Liver (tissue), 9 donors: ENCODE measurements around the gene RNF10. TPM values are rescaled to one million over a fixed set of nuclear protein-coding genes. Genes with fewer than 3 reads are reported as not detected.
A peak's percentile ranks its signal among the peaks of the same experiment; 100 is the strongest.

Experiments used
- DNase-seq: peaks from one replicate; pipeline ENCODE4 v3.0.0-alpha.2; 2017; ENCODE audit warnings: low spot score
- H3K27ac ChIP-seq, 2 donors: one replicate each; pipeline ENCODE4 v1.7.0; 2013; ENCODE audit warnings: inconsistent platforms in 2 of 2, low read length in 2 of 2, control low read depth in 1 of 2, low read depth in 1 of 2, mild to moderate bottlenecking in 1 of 2
- H3K27me3 ChIP-seq, 4 donors: one replicate each; pipeline versions ENCODE4 v1.6.1 to v1.7.0; 2013; ENCODE audit warnings: low read length in 3 of 4, inconsistent platforms in 1 of 4, mild to moderate bottlenecking in 1 of 4, moderate library complexity in 1 of 4; ENCODE audit not compliant: control insufficient read depth in 4 of 4, insufficient read depth in 4 of 4
- H3K36me3 ChIP-seq, 4 donors: one replicate each; pipeline versions ENCODE4 v1.6.1 to v1.7.0; 2013; ENCODE audit warnings: low read length in 3 of 4, mild to moderate bottlenecking in 3 of 4, low read depth in 1 of 4, moderate library complexity in 1 of 4; ENCODE audit not compliant: control insufficient read depth in 4 of 4, insufficient read depth in 3 of 4
- H3K4me1 ChIP-seq, 4 donors: one replicate each; pipeline versions ENCODE4 v1.6.1 to v1.7.0; 2013; ENCODE audit warnings: low read length in 3 of 4, mild to moderate bottlenecking in 3 of 4, moderate library complexity in 1 of 4; ENCODE audit not compliant: control insufficient read depth in 4 of 4, insufficient read depth in 4 of 4
- H3K4me3 ChIP-seq, 3 donors: one replicate each; pipeline versions ENCODE4 v1.6.1 to v1.7.0; 2013; ENCODE audit warnings: low read length in 3 of 3, control low read depth in 1 of 3, low read depth in 1 of 3, mild to moderate bottlenecking in 1 of 3
- H3K9ac ChIP-seq, 2 donors: one replicate each; pipeline ENCODE4 v1.7.0; 2013; ENCODE audit warnings: low read length in 2 of 2, mild to moderate bottlenecking in 2 of 2, moderate library complexity in 2 of 2, control low read depth in 1 of 2, low read depth in 1 of 2
- H3K9me3 ChIP-seq, 4 donors: one replicate each; pipeline versions ENCODE4 v1.6.1 to v1.7.0; 2013; ENCODE audit warnings: low read length in 3 of 4; ENCODE audit not compliant: control insufficient read depth in 4 of 4
- EGR1 ChIP-seq, 2 donors: IDR thresholded peaks; 2 replicates each; pipeline ENCODE4 v1.6.1; 2016 to 2018; ENCODE audit warnings: antibody characterized with exemption in 2 of 2, low read depth in 2 of 2
- FOXA2 ChIP-seq: IDR thresholded peaks from 2 replicates; pipeline ENCODE4 v1.6.1; 2016; ENCODE audit warnings: antibody characterized with exemption
- GABPA ChIP-seq, 2 donors: IDR thresholded peaks in 1 of 2; conservative IDR thresholded peaks in 1 of 2; 2 replicates each; pipeline ENCODE4 v1.6.1; 2016; ENCODE audit warnings: antibody characterized with exemption in 2 of 2, mild to moderate bottlenecking in 1 of 2, moderate library complexity in 1 of 2
- HNF4G ChIP-seq: IDR thresholded peaks from 2 replicates; pipeline ENCODE4 v1.6.1; 2016; ENCODE audit warnings: antibody characterized with exemption
- JUND ChIP-seq, 2 donors: IDR thresholded peaks; 2 replicates each; pipeline ENCODE4 v1.6.1; 2016; ENCODE audit warnings: antibody characterized with exemption in 2 of 2
- RXRA ChIP-seq, 2 donors: IDR thresholded peaks; 2 replicates each; pipeline ENCODE4 v1.6.1; 2017 to 2018; ENCODE audit warnings: antibody characterized with exemption in 2 of 2, mild to moderate bottlenecking in 1 of 2
- SP1 ChIP-seq: IDR thresholded peaks from 2 replicates; pipeline ENCODE4 v1.6.1; 2018; ENCODE audit warnings: antibody characterized with exemption, mild to moderate bottlenecking
- YY1 ChIP-seq: IDR thresholded peaks from 2 replicates; pipeline ENCODE4 v1.6.1; 2016; ENCODE audit warnings: antibody characterized with exemption, mild to moderate bottlenecking
- ZBTB33 ChIP-seq: IDR thresholded peaks from 2 replicates; pipeline ENCODE4 v1.6.1; 2016; ENCODE audit warnings: antibody characterized with exemption
- WGBS: extraction: QIAGEN DNeasy Blood & Tissue Kit; methylation state at CpG from one replicate; pipeline ENCODE4 v1.1.7; 2013; 5-methylcytosine and 5-hydroxymethylcytosine counted together
- polyA plus RNA-seq, 2 donors: library from polyadenylated mRNA; stranded (reverse) in 1 of 2; unstranded in 1 of 2; fragments of 200-250 nt in 1 of 2; fragments of >200 nt in 1 of 2; fragmentation: Nextera tagmentation in 1 of 2; extraction: Ambion mirVana in 1 of 2; gene quantifications; one replicate each; pipeline versions ENCODE4 v1.2.1 to v1.2.3, GENCODE V29; 2013 to 2015
- total RNA-seq, 2 donors: library from RNA; depleted of rRNA; stranded (reverse); fragments of >200 nt; gene quantifications; one replicate each; pipeline ENCODE4 v1.2.3, GENCODE V29; 2014
- TF ChIP-seq, protein P1 (sequence below): fragments of 150-350 bp; IDR thresholded peaks from 2 replicates; pipeline ENCODE4 v1.5.1; 2017; ENCODE audit warnings: improper control_type of control experiment, low read depth, low read length; ENCODE audit not compliant: missing input control
- TF ChIP-seq, protein P2 (sequence below): IDR thresholded peaks from 2 replicates; pipeline ENCODE4 v1.6.1; 2016; ENCODE audit warnings: antibody characterized with exemption, mild to moderate bottlenecking
- TF ChIP-seq, protein P3 (sequence below): IDR thresholded peaks from 2 replicates; pipeline ENCODE4 v1.6.1; 2016; ENCODE audit warnings: antibody characterized with exemption
- donor health status: healthy.
- donor health status: healthy.
- donor health status: healthy.
- donor health status: healthy.
- donor health status: healthy.

The RNF10 gene
- total RNA-seq (100 to 1,000 TPM; 102 to 157 TPM), polyA plus RNA-seq (10 to 100 TPM; 48.0 to 49.6 TPM)

GRCh38 chr12:120534203-120534702 is at the start of gene RNF10:
Gene RNF10, plus strand, starts transcription at chr12:120534356. Its CDS starts 456 bp downstream, at chr12:120534812.
- TF ChIP-seq YY1, result peak; percentile 89
- TF ChIP-seq ZBTB33, result peak; percentile 19
- TF ChIP-seq SP1, result peak; percentile 19
- TF ChIP-seq, protein P1, sequence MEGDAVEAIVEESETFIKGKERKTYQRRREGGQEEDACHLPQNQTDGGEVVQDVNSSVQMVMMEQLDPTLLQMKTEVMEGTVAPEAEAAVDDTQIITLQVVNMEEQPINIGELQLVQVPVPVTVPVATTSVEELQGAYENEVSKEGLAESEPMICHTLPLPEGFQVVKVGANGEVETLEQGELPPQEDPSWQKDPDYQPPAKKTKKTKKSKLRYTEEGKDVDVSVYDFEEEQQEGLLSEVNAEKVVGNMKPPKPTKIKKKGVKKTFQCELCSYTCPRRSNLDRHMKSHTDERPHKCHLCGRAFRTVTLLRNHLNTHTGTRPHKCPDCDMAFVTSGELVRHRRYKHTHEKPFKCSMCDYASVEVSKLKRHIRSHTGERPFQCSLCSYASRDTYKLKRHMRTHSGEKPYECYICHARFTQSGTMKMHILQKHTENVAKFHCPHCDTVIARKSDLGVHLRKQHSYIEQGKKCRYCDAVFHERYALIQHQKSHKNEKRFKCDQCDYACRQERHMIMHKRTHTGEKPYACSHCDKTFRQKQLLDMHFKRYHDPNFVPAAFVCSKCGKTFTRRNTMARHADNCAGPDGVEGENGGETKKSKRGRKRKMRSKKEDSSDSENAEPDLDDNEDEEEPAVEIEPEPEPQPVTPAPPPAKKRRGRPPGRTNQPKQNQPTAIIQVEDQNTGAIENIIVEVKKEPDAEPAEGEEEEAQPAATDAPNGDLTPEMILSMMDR, result no peak
- TF ChIP-seq GABPA (IDR thresholded peaks at IDR 0.05 in 1 of 2, conservative IDR thresholded peaks at IDR 0.05 in 1 of 2), result peak in 1 of 2 donors; percentile 37
- no peak for TF ChIP-seq JUND (IDR thresholded peaks at IDR 0.05)
- TF ChIP-seq, protein P2, sequence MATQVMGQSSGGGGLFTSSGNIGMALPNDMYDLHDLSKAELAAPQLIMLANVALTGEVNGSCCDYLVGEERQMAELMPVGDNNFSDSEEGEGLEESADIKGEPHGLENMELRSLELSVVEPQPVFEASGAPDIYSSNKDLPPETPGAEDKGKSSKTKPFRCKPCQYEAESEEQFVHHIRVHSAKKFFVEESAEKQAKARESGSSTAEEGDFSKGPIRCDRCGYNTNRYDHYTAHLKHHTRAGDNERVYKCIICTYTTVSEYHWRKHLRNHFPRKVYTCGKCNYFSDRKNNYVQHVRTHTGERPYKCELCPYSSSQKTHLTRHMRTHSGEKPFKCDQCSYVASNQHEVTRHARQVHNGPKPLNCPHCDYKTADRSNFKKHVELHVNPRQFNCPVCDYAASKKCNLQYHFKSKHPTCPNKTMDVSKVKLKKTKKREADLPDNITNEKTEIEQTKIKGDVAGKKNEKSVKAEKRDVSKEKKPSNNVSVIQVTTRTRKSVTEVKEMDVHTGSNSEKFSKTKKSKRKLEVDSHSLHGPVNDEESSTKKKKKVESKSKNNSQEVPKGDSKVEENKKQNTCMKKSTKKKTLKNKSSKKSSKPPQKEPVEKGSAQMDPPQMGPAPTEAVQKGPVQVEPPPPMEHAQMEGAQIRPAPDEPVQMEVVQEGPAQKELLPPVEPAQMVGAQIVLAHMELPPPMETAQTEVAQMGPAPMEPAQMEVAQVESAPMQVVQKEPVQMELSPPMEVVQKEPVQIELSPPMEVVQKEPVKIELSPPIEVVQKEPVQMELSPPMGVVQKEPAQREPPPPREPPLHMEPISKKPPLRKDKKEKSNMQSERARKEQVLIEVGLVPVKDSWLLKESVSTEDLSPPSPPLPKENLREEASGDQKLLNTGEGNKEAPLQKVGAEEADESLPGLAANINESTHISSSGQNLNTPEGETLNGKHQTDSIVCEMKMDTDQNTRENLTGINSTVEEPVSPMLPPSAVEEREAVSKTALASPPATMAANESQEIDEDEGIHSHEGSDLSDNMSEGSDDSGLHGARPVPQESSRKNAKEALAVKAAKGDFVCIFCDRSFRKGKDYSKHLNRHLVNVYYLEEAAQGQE, result peak; percentile 54
- Histone ChIP-seq H3K9ac (peak within 1 kb of the TSS; percentile 94 to 97), H3K27ac (peak within 1 kb of the TSS; percentile 83 to 91), H3K9me3 (no peaks in the 10 kb centered on the region), H3K36me3 (no peaks in the 10 kb centered on the region), H3K4me3 (peak within 1 kb of the TSS; percentile 90 to 99 (median 93)), H3K4me1 (peaks cover 7 to 43% (median 37%) of the 10 kb centered on the region in 4 donors), H3K27me3 (no peaks in the 10 kb centered on the region)
- peak; percentile 85 for DNase-seq
- under 1% methylated on average over 43 of the region's 43 CpGs for WGBS

DNA sequence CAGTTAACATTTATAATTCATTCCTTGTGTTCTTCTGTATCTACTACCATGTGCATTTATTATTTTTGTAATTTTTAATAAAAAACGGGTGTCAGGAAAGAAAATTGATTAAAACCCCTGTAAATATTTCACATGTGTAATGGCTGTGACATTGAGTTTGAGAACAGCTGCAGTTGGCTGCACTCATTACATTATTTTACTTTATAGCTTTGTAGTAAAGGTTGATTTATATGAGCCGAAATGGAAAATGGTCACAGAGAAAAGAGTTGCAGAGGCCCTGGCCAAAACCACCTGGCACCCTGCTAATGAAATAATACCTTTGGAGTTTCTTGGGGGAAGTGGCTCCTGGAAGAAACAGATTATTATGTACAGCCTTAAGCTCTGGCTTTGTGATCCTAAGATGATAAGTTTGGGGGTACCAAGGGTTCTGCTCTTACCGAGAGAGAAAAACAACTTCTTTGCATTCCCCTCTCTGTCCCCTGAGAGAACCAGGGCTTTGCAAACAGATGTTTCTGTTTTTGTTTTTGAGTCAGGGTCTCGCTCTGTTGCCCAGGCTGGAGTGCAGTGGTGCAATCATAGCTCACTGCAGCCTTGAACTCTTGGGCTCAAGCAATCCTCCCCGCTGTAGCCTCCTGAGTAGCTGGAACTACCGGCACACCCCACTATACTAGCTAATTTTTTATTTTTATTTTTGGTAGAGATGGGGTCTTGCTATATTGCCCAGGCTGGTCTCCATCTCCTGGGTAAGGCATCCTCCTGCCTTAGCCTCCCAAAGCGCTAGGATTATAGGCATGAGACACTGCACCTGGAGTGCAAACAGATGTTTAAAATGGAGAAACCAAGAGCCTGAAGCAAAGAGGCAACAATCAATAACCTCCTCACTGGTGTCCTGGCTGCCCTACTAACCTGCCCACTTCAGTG is 47.9 kb upstream of the RNF10 start:
- no peaks in the 10 kb centered on the region for H3K9me3 ChIP-seq
- no peak overlapping the region for H3K4me3 ChIP-seq
- no peak overlapping the region for H3K9ac ChIP-seq
- no peaks in the 10 kb centered on the region for H3K36me3 ChIP-seq
- no peak overlapping the region for H3K27ac ChIP-seq
- no peak for DNase-seq
- no peaks in the 10 kb centered on the region for H3K27me3 ChIP-seq
- no peaks in the 10 kb centered on the region for H3K4me1 ChIP-seq
- 93% methylated on average over 7 of the region's 7 CpGs for WGBS
- TF ChIP-seq EGR1 (IDR thresholded peaks at IDR 0.05; ENCODE audit: low read depth in 2 of 2), result no peak
- TF ChIP-seq, protein P1, result no peak
- no peak for TF ChIP-seq JUND (IDR thresholded peaks at IDR 0.05)
- TF ChIP-seq ZBTB33, result no peak
- no peak for TF ChIP-seq SP1
- no peak for TF ChIP-seq FOXA2
- no peak for TF ChIP-seq RXRA (IDR thresholded peaks at IDR 0.05)
- TF ChIP-seq, protein P3, sequence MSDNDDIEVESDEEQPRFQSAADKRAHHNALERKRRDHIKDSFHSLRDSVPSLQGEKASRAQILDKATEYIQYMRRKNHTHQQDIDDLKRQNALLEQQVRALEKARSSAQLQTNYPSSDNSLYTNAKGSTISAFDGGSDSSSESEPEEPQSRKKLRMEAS, result no peak
- no peak for TF ChIP-seq HNF4G
